HG03135 (cell line): ENCODE measurements around the gene CFAP20DC.
"Not testable (repeated sequence)": the region's sequence is repeated elsewhere in the genome, so short reads cannot be mapped to it uniquely, and the experiment has no call there.

Experiments used
- ATAC-seq: cut with Tn5 transposase; IDR thresholded peaks from one replicate; pipeline ENCODE4 v1.9.1; 2021; ENCODE audit warnings: mild to moderate bottlenecking, moderate library complexity; ENCODE audit not compliant: unreplicated experiment

CFAP20DC gene

GRCh38 chr3:58806551-58807244 lies 243.1 kb downstream of the CFAP20DC start:
- ATAC-seq, result not testable (repeated sequence)

GRCh38 chr3:58804914-58805313 lies 244.9 kb downstream of the CFAP20DC start:
- ATAC-seq, result no peak

- no peak for ATAC-seq
These were observed 248.3 kb downstream of the CFAP20DC start for GRCh38 chr3:58801541-58801940.

- no peak for ATAC-seq
These were observed 248.9 kb downstream of the CFAP20DC start for GRCh38 chr3:58800940-58801339.

- ATAC-seq, result no peak
These were observed 249.8 kb downstream of the CFAP20DC start for GRCh38 chr3:58800032-58800431.

- ATAC-seq, result no peak
These were observed 250.6 kb downstream of the CFAP20DC start for GRCh38 chr3:58799271-58799670.

- no peak for ATAC-seq
These were observed 251.5 kb downstream of the CFAP20DC start for GRCh38 chr3:58798312-58798711.

GRCh38 chr3:58794750-58795149 lies 255.1 kb downstream of the CFAP20DC start:
- no peak for ATAC-seq

GRCh38 chr3:58793938-58794337 lies 255.9 kb downstream of the CFAP20DC start:
- ATAC-seq, result no peak

- no peak for ATAC-seq
These were observed 256.8 kb downstream of the CFAP20DC start for GRCh38 chr3:58792921-58793451.

- no peak for ATAC-seq
These were observed 260.4 kb downstream of the CFAP20DC start for GRCh38 chr3:58789385-58789784.

GRCh38 chr3:58784888-58785287 lies 264.9 kb downstream of the CFAP20DC start:
- no peak for ATAC-seq

GRCh38 chr3:58784425-58784824 lies 265.4 kb downstream of the CFAP20DC start:
- ATAC-seq, result no peak

- no peak for ATAC-seq
These were observed 266.0 kb downstream of the CFAP20DC start for GRCh38 chr3:58783845-58784244.

GRCh38 chr3:58779934-58780333 lies 269.9 kb downstream of the CFAP20DC start:
- no peak for ATAC-seq

GRCh38 chr3:58776231-58776630 lies 273.6 kb downstream of the CFAP20DC start:
- no peak for ATAC-seq

GRCh38 chr3:58772462-58772861 lies 277.4 kb downstream of the CFAP20DC start:
- no peak for ATAC-seq

- no peak for ATAC-seq
These were observed 280.8 kb downstream of the CFAP20DC start for GRCh38 chr3:58769065-58769464.

- ATAC-seq, result no peak
These were observed 283.1 kb downstream of the CFAP20DC start for GRCh38 chr3:58766587-58767282.

GRCh38 chr3:58755150-58755549 lies 294.7 kb downstream of the CFAP20DC start:
- ATAC-seq, result no peak

GRCh38 chr3:58754074-58754473 lies 295.8 kb downstream of the CFAP20DC start:
- ATAC-seq, result no peak

- ATAC-seq, result no peak
These were observed 297.8 kb downstream of the CFAP20DC start for GRCh38 chr3:58751882-58752567.
